GM23338 (cell line): ENCODE data around the gene SIKE1. TPM values are rescaled to one million over a fixed set of nuclear protein-coding genes. Genes with fewer than 3 reads are reported as not detected.

Experiments used
- ATAC-seq: fragments of 200-7000 bp; cut with Tn5 transposase; 3 replicates; pipeline ENCODE4 v1.9.1; 2020
- DNase-seq: peaks from one replicate; pipeline ENCODE4 v3.0.0-alpha.2; 2015; ENCODE audit warnings: low spot score
- H2AFZ ChIP-seq: fragments of 200-600 bp; sonication (generic); 2 replicates; pipeline ENCODE4 v1.8.0; 2016; ENCODE audit warnings: antibody characterized with exemption, mild to moderate bottlenecking, moderate library complexity
- H3F3A ChIP-seq: fragments of 200-600 bp; sonication (generic); replicated peaks from 2 replicates; pipeline ENCODE4 v1.8.0; 2017; ENCODE audit warnings: antibody characterized with exemption, mixed run types, low read depth
- H3K27ac ChIP-seq: fragments of 200-600 bp; sonication (generic); 2 replicates; pipeline ENCODE4 v1.6.1; 2016; ENCODE audit warnings: low read depth
- H3K27me3 ChIP-seq: fragments of 200-600 bp; sonication (generic); 2 replicates; pipeline ENCODE4 v1.8.0; 2016; ENCODE audit warnings: mild to moderate bottlenecking, mixed run types, moderate library complexity; ENCODE audit not compliant: insufficient read depth
- H3K36me3 ChIP-seq: fragments of 200-600 bp; sonication (generic); 2 replicates; pipeline ENCODE4 v1.8.0; 2016; ENCODE audit warnings: mild to moderate bottlenecking; ENCODE audit not compliant: insufficient read depth
- H3K4me1 ChIP-seq: fragments of 200-600 bp; sonication (generic); 2 replicates; pipeline ENCODE4 v1.8.0; 2016; ENCODE audit warnings: mild to moderate bottlenecking, moderate library complexity; ENCODE audit not compliant: insufficient read depth
- H3K4me2 ChIP-seq: fragments of 200-600 bp; sonication (generic); 2 replicates; pipeline ENCODE4 v1.7.1; 2017; ENCODE audit warnings: mixed run types
- H3K4me3 ChIP-seq: fragments of 200-600 bp; sonication (generic); 2 replicates; pipeline ENCODE4 v1.6.1; 2016; ENCODE audit warnings: mixed run types
- H3K79me2 ChIP-seq: fragments of 200-600 bp; sonication (generic); replicated peaks from 2 replicates; pipeline ENCODE4 v1.8.0; 2017; ENCODE audit warnings: mild to moderate bottlenecking; ENCODE audit not compliant: insufficient read depth
- H3K9me2 ChIP-seq: fragments of 200-600 bp; sonication (generic); 2 replicates; pipeline ENCODE4 v1.8.0; 2017; ENCODE audit not compliant: insufficient read depth
- H4K20me1 ChIP-seq: fragments of 200-600 bp; sonication (generic); replicated peaks from 2 replicates; pipeline ENCODE4 v1.8.0; 2017; ENCODE audit warnings: mild to moderate bottlenecking; ENCODE audit not compliant: insufficient read depth
- H3K27ac Mint-ChIP-seq: 2 replicates; pipeline ENCODE4 v1.8.0; 2020; ENCODE audit warnings: inconsistent platforms, mild to moderate bottlenecking, moderate library complexity, mixed read lengths
- H3K27me3 Mint-ChIP-seq: 3 replicates; pipeline ENCODE4 v1.8.0; 2022; ENCODE audit warnings: low read depth, mild to moderate bottlenecking, moderate library complexity, mixed read lengths, inconsistent platforms; ENCODE audit not compliant: insufficient read depth, poor library complexity
- H3K36me3 Mint-ChIP-seq: 3 replicates; pipeline ENCODE4 v1.8.0; 2021; ENCODE audit warnings: low read depth, mild to moderate bottlenecking, inconsistent platforms, moderate library complexity, mixed read lengths
- H3K4me1 Mint-ChIP-seq: 3 replicates; pipeline ENCODE4 v1.8.0; 2020; ENCODE audit warnings: mild to moderate bottlenecking, inconsistent platforms, mixed read lengths
- H3K4me3 Mint-ChIP-seq: 3 replicates; pipeline ENCODE4 v1.8.0; 2021; ENCODE audit warnings: moderate library complexity, mild to moderate bottlenecking, inconsistent platforms, mixed read lengths
- H3K9me3 Mint-ChIP-seq: 3 replicates; pipeline ENCODE4 v1.8.0; 2020; ENCODE audit warnings: moderate library complexity, mild to moderate bottlenecking, inconsistent platforms, mixed read lengths
- polyA plus RNA-seq: library from polyadenylated mRNA; unstranded; fragments of >200 nt; fragmentation: Nextera tagmentation; extraction: Ambion mirVana; gene quantifications from 2 replicates; pipeline ENCODE4 v1.2.1, GENCODE V29; 2016
- total RNA-seq: library from RNA; depleted of rRNA; stranded (reverse); fragments of >200 nt; shearing (Covaris generic); gene quantifications from 2 replicates; pipeline ENCODE4 v1.2.3, GENCODE V29; 2014
- TF ChIP-seq, protein P1 (sequence below): fragments of 250-450 bp; sonication (Bioruptor Pico); IDR thresholded peaks from 2 replicates; pipeline ENCODE4 v1.5.0; 2020; ENCODE audit warnings: mild to moderate bottlenecking, moderate library complexity
- TF ChIP-seq, protein P2 (sequence below), 2 experiments: fragments of 200-600 bp in 1 of 2; sonication (generic) in 1 of 2; conservative IDR thresholded peaks; 2 replicates each; pipeline versions ENCODE4 v1.5.1 to v1.6.1; 2016 to 2017; ENCODE audit warnings: antibody characterized with exemption in 2 of 2, low read depth in 2 of 2, mild to moderate bottlenecking in 2 of 2, moderate library complexity in 1 of 2

Gene SIKE1
- total and polyA plus RNA-seq, 2 experiments from 2014 or later: 74.0 to 96.3 TPM

DNA sequence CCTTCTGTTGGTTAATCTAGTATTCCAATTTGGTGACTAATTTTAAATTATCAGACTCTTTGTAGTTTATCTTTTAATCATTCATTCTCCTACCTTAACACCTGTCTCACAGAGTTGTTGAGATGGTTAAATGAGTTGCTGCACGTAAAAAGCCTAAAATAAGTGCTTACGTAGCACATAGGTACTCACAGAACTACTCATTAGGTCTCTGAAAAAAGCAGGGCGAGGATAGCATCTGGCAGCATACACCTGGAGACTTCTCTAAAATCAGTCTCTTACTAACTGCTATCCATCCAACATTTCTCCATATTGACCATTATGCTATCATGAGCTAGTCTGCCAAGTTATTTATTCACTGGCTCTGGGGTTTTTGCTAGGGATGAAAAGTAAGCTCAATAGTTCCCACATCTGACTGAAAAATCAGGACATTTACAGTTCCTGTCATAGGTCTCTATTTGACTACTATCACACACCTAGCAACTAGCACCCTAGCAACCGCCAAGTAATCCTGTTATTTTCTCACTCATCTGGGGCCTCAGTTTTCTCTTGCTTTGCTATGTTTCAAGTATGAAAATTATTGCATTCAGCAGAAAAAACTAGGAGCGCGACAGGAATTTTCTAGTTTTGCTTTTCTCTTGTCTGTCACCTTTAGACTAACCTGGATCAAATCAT lies 33.9 kb downstream of the SIKE1 start:
- no peaks in the 10 kb centered on the region for H3K27me3 Mint-ChIP-seq
- Histone ChIP-seq H3K4me2 (no peak overlapping the region), H3K9me2 (no peaks in the 10 kb centered on the region), H4K20me1 (peaks cover 73% of the 10 kb centered on the region), H3K27me3 (no peaks in the 10 kb centered on the region), H2AFZ (no peak overlapping the region), H3F3A (no peaks in the 10 kb centered on the region), H3K4me1 (peaks cover 9% of the 10 kb centered on the region), H3K27ac (no peak overlapping the region), H3K36me3 (peaks cover 35% of the 10 kb centered on the region), H3K4me3 (no peak overlapping the region), H3K79me2 (peaks cover 100% of the 10 kb centered on the region)
- no peak for DNase-seq
- H3K36me3 Mint-ChIP-seq: peaks cover 83% of the 10 kb centered on the region
- H3K27ac Mint-ChIP-seq: no peak overlapping the region
- peaks cover 12% of the 10 kb centered on the region; the same call in 2 of the 3 replicates for H3K4me1 Mint-ChIP-seq
- H3K9me3 Mint-ChIP-seq: no peaks in the 10 kb centered on the region
- no peak for ATAC-seq
- H3K4me3 Mint-ChIP-seq: no peak overlapping the region
- TF ChIP-seq, protein P1, sequence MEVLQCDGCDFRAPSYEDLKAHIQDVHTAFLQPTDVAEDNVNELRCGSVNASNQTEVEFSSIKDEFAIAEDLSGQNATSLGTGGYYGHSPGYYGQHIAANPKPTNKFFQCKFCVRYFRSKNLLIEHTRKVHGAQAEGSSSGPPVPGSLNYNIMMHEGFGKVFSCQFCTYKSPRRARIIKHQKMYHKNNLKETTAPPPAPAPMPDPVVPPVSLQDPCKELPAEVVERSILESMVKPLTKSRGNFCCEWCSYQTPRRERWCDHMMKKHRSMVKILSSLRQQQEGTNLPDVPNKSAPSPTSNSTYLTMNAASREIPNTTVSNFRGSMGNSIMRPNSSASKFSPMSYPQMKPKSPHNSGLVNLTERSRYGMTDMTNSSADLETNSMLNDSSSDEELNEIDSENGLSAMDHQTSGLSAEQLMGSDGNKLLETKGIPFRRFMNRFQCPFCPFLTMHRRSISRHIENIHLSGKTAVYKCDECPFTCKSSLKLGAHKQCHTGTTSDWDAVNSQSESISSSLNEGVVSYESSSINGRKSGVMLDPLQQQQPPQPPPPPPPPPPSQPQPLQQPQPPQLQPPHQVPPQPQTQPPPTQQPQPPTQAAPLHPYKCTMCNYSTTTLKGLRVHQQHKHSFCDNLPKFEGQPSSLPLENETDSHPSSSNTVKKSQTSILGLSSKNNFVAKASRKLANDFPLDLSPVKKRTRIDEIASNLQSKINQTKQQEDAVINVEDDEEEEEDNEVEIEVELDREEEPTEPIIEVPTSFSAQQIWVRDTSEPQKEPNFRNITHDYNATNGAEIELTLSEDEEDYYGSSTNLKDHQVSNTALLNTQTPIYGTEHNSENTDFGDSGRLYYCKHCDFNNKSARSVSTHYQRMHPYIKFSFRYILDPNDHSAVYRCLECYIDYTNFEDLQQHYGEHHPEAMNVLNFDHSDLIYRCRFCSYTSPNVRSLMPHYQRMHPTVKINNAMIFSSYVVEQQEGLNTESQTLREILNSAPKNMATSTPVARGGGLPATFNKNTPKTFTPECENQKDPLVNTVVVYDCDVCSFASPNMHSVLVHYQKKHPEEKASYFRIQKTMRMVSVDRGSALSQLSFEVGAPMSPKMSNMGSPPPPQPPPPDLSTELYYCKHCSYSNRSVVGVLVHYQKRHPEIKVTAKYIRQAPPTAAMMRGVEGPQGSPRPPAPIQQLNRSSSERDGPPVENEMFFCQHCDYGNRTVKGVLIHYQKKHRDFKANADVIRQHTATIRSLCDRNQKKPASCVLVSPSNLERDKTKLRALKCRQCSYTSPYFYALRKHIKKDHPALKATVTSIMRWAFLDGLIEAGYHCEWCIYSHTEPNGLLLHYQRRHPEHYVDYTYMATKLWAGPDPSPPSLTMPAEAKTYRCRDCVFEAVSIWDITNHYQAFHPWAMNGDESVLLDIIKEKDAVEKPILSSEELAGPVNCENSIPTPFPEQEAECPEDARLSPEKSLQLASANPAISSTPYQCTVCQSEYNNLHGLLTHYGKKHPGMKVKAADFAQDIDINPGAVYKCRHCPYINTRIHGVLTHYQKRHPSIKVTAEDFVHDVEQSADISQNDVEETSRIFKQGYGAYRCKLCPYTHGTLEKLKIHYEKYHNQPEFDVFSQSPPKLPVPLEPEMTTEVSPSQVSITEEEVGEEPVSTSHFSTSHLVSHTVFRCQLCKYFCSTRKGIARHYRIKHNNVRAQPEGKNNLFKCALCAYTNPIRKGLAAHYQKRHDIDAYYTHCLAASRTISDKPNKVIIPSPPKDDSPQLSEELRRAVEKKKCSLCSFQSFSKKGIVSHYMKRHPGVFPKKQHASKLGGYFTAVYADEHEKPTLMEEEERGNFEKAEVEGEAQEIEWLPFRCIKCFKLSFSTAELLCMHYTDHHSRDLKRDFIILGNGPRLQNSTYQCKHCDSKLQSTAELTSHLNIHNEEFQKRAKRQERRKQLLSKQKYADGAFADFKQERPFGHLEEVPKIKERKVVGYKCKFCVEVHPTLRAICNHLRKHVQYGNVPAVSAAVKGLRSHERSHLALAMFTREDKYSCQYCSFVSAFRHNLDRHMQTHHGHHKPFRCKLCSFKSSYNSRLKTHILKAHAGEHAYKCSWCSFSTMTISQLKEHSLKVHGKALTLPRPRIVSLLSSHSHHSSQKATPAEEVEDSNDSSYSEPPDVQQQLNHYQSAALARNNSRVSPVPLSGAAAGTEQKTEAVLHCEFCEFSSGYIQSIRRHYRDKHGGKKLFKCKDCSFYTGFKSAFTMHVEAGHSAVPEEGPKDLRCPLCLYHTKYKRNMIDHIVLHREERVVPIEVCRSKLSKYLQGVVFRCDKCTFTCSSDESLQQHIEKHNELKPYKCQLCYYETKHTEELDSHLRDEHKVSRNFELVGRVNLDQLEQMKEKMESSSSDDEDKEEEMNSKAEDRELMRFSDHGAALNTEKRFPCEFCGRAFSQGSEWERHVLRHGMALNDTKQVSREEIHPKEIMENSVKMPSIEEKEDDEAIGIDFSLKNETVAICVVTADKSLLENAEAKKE: no peak

DNA sequence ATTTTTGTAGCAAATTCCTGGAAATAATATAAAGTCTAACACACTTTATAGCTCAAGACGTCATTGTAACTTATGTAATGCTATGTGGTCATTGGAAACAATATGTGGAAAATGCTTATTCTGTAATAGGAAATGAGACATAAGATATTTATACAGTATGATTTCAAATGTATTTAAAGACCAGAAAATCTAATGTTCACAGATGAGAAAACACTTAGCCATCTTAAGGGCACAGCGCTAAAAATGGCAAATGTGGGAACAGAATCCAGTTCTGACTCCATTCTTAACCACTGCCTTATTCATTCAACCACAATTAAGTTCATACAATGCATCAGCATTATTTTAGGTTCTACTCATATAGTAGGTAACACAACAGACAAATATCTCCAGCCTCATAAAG lies 35.2 kb downstream of the SIKE1 start:
- Histone ChIP-seq H3K4me1 (peaks cover 3% of the 10 kb centered on the region), H4K20me1 (peaks cover 68% of the 10 kb centered on the region), H3K36me3 (peaks cover 35% of the 10 kb centered on the region), H3K4me3 (no peak overlapping the region), H3K27ac (no peak overlapping the region), H3F3A (no peaks in the 10 kb centered on the region), H3K4me2 (no peak overlapping the region), H3K79me2 (peaks cover 100% of the 10 kb centered on the region), H2AFZ (no peak overlapping the region), H3K27me3 (no peaks in the 10 kb centered on the region), H3K9me2 (no peaks in the 10 kb centered on the region)
- Mint-ChIP-seq H3K27me3 (no peaks in the 10 kb centered on the region), H3K27ac (no peak overlapping the region; the same call in 1 of the 2 replicates), H3K4me3 (no peak overlapping the region), H3K36me3 (peaks cover 85% of the 10 kb centered on the region), H3K4me1 (peaks cover 10% of the 10 kb centered on the region; the same call in 2 of the 3 replicates), H3K9me3 (no peaks in the 10 kb centered on the region)
- ATAC-seq: no peak
- no peak for DNase-seq
- TF ChIP-seq, protein P1: no peak
- TF ChIP-seq, protein P2, sequence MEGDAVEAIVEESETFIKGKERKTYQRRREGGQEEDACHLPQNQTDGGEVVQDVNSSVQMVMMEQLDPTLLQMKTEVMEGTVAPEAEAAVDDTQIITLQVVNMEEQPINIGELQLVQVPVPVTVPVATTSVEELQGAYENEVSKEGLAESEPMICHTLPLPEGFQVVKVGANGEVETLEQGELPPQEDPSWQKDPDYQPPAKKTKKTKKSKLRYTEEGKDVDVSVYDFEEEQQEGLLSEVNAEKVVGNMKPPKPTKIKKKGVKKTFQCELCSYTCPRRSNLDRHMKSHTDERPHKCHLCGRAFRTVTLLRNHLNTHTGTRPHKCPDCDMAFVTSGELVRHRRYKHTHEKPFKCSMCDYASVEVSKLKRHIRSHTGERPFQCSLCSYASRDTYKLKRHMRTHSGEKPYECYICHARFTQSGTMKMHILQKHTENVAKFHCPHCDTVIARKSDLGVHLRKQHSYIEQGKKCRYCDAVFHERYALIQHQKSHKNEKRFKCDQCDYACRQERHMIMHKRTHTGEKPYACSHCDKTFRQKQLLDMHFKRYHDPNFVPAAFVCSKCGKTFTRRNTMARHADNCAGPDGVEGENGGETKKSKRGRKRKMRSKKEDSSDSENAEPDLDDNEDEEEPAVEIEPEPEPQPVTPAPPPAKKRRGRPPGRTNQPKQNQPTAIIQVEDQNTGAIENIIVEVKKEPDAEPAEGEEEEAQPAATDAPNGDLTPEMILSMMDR (conservative IDR thresholded peaks at IDR 0.05; ENCODE audit: low read depth in 2 of 2): no peak
